AG09309 (cell line): Measurements from ENCODE around the gene SCYL3.

Experiments
- DNase-seq: peaks from one replicate; pipeline ENCODE4 v3.0.0-alpha.2; 2010; ENCODE audit warnings: low read depth
- H3K4me3 ChIP-seq: 2 replicates; pipeline ENCODE4 v1.5.1; 2011; ENCODE audit warnings: mild to moderate bottlenecking, low read depth, low read length, moderate library complexity; ENCODE audit not compliant: control insufficient read depth
- CTCF ChIP-seq: IDR thresholded peaks from 2 replicates; pipeline ENCODE4 v1.5.1; 2011; ENCODE audit warnings: mild to moderate bottlenecking, low read depth, low read length, inconsistent platforms; ENCODE audit not compliant: insufficient read depth, control insufficient read depth; ENCODE audit errors: missing control alignments

The SCYL3 gene

DNA sequence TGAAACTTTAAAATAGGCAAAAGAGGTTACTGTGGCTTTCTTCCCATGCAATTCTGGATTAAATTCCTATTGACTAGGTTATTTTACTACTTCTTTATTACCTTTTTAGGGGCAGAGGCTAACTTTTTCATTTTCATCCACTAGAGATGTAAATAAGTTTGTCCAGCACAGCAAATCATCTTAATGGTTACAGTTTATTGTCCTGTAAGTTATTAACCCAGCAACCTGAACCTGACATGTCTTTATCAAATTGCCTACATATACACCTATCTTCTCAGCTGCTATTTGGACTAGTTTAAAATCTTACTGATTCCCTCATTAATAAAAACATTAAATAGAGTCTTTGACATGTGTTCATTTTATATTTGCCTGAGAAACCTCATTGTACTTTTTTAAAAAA is 6.9 kb upstream of the SCYL3 start:
- no peak for TF ChIP-seq CTCF
- no peak for DNase-seq
- H3K4me3 ChIP-seq: no peak overlapping the region

DNA sequence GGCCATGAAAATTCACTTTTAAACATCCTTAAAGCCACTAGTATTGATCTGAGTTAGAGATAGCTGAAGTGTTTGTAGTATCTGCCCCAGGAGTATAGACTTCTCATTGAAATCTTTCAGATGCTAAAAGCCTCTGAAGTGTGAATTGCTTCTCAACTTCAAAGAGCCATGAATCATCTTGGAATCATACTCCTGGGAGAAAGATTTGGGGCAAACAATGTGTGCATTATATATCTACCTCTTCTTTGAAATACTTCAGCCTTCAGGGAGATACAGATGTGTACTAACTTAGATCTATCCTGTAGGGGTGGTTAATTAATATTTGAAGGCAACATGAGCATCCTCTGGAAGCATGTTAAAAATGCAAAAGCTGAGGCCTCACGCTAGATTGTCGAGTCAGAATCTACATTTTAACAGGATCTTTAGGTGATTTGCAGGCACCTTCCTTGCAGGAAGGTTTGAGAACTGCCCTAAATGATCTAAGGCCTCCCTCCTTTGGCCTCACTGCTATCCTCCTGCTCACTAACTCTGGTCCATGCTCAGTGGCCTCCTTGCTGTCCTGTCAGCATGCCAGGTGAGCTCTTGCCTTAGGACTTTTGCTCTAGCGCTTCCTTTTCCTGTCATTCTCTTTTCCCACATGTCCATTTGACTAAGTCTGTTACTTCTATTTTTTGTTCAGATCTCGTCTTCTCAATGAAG is 6.0 kb upstream of the SCYL3 start:
- no peak for DNase-seq
- TF ChIP-seq CTCF: no peak
- H3K4me3 ChIP-seq: no peak overlapping the region

DNA sequence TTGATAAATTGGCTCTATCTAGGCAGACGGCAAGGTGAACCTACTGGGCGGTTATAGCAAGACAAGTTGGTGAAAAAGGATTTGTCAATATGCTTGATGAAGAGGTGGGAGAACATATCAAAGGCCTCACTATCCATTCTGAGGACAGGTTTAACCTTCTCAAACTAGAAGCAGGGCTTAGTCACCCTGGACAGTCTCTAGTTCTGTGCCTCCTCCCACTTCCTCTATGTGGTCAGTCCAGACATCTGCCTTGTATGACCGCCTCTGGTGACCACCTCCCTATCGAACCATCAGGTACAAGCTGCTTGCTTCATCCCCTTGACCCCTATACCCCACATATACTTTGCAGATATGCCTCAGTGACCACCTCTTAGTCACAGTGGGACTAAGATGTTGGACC is 2.3 kb upstream of the SCYL3 start:
- H3K4me3 ChIP-seq: no peak overlapping the region
- no peak for DNase-seq

GRCh38 chr1:169894424-169895145 is 889 bp upstream of the SCYL3 start:
- peak overlapping the region; percentile 97 for H3K4me3 ChIP-seq
- no peak for DNase-seq
- no peak for TF ChIP-seq CTCF

More for the DNA sequence above, 2.3 kb upstream of the SCYL3 start:
- TF ChIP-seq CTCF: no peak

GRCh38 chr1:169892927-169893644 is 610 bp downstream of the SCYL3 start:
- no peak for TF ChIP-seq CTCF
- H3K4me3 ChIP-seq: peak overlapping the region; percentile 97
- DNase-seq: no peak

- no peak for TF ChIP-seq CTCF
- no peak for DNase-seq
- H3K4me3 ChIP-seq: peak overlapping the region; percentile 97
These were observed 1.3 kb downstream of the SCYL3 start for GRCh38 chr1:169892176-169892926.
